HG02610 (cell line): ENCODE results near the gene CNGB1.
"Not testable (repeated sequence)": the region's sequence is repeated elsewhere in the genome, so short reads cannot be mapped to it uniquely, and the experiment has no call there.

Experiments used
- ATAC-seq: cut with Tn5 transposase; IDR thresholded peaks from one replicate; pipeline ENCODE4 v1.9.1; 2021; ENCODE audit warnings: mild to moderate bottlenecking, moderate library complexity; ENCODE audit not compliant: unreplicated experiment

Gene CNGB1

DNA sequence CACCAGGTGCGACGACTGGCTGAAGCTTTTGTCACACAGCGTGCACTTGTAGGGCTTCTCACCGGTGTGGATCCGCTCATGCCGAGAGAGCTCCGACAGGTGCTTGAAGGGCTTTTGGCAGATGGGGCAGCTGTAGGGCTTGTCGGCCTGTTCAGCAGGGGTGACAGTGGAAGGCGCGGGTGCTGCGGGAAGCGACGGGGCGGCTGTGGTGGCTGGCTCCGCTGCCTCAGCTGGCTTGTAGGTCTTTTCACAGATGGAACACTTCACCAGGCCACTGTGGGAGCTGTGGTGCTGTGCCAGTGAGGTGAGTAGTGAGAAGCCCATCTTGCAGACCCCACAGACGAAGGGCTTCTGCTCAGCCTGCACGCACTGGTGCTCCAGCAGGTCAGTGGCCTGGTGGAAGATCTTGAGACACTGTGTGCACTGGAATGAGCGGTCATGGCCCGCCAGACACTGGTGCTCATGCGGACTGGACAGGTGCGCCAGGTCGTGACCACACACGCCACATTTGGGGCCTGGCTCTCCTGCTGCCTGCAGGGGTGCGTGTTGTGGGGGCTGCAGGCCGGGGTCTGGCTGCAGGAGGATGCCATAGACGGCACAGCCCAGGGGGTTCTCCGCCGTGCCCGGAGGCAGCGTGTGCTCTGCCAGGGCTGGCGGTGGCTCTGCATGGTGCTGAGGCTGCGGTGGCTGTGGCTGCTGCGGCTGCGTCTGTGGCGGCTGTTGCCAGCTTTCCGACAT lies 26.8 kb upstream of the CNGB1 start:
- no peak for ATAC-seq

DNA sequence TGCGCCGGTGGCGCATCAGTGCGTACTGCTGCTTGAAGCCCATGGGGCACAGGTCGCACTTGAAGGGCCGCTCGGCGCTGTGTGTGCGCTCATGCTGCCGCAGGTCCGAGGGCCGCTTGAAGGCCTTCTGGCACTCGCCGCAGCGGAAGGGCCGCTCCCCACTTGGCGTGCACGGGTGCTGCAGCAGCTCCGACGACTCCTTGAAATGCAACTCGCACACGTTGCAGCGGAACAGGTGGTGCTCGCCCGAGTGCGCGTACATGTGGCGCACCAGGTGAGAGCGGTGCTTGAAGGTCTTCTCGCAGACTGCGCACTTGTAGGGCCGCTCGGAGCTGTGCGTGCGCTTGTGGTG lies 26.2 kb upstream of the CNGB1 start:
- ATAC-seq: no peak

DNA sequence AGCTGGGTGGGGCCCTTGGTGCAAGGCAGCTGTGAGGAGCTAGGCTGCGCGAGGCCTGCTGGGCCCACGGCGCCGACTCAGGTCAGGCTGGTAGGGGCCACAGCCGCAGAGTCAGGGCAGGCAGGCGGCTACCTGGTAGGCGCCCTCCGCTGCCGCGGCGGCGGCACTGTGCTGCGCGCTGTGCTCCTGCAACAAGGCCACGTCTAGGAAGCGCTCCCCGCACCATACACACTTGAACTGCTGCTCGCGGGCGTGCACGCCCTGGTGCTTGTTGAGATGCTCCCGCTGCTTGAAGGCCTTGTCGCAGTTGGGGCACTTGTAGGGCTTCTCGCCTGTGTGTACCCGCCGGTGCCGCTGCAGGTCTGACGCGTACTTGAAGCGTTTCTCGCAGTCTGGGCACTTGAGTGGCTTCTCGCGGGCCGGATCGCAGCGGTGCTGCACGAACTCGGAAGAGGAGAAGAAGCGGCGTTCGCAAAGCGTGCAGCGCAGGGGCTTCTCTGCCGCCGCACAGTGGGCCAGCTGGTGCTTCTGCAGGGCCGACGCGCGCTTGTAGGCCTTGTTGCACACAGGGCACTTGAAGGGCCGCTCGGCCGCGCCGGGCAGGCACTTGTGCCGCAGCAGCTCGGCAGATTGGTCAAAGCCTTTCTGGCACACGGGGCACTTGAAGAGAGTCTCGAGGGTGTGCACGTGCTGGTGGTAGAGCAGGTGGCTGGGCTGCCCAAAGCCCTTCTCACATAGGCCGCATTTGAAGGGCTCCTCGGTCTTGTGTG lies 25.7 kb upstream of the CNGB1 start:
- no peak for ATAC-seq

DNA sequence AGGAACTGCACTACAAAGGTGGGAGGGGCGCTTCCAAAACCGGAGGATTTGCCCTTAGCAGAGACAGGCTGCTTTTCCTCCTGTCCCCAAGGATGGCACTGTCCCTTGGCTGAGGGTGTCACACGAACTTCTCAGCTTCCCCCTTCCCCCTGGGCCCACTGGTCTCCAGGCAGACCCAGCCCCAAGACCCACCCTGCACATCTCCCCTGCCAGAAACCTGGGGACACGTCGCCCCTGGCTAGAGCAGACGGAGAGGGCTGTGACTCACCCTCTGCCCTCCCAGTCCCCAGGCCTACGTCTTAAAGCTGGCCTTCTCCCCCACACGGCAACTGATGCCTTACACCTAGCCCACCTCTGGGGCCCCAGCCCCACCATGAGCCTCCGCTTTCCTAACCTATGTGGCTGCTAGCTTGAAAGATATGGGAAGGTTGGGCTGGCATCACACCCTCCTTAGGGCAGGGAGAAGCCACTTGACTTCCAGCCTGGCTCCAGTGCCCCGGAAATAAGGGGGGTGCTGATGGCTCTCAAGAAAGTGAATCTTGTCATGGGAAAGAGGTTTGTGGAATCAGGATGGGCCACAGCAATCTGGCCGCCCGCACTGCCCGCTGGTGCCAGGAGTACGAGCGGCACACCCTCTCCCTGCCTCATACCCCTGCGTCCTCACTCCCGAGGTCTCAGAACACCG lies 24.9 kb upstream of the CNGB1 start:
- ATAC-seq: no peak

DNA sequence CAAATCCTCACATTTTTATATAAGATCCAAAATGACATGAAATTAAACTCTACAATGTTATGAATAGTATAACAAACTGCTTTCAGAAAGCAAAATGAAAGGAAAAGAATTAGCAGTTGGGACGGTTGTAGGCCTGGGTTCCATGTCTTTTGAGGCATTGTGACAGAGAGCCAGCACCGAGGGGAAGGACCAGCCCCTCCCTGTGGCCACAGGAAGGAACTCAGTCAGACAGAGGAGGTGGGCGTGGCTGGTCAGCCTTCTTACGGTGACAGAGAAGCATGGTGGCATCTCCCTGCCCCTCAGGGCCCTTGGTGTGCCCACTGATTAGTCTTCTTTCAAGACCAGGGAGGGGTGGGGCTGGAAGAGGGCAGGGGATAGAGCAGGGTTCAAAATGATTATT lies 23.9 kb upstream of the CNGB1 start:
- ATAC-seq: no peak

DNA sequence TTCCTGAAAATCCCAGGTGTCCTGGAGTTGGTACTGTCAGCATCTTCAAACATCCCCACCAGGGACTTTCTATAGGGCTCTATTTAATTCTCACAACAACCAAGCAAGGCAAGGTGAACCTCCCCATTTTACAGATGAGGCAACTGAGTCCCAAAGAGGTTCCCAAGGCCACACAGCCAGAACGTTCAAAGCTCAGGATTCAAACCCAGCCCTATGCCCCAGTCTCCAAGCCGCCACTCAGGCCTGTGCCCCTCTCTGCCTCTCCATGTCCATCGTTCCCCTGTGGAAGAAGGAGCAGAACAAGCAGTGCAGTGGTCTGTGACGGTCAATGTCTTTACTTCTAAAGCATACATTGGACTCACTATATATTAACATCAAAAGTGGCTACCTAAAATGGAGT lies 23.4 kb upstream of the CNGB1 start:
- no peak for ATAC-seq

DNA sequence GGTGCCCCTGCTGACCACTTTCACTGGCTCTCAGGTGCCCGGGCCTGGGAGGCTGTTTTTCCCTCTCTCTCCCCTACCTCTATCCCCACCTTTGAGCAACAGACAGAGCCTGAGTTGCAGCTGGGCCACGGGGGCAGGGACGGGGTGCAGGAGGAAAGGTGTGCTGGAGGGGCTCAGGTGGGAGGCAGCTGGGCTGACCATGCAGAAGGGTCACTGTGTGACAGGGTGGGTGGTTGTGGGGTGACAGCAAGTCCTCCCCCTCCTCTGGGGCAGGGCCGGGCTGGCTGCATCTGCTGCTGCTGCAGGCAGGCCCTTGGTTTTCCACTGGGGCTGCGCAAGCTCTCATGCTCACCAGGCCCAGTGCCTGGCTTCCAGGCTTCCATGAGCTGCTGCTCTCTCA lies 23.0 kb upstream of the CNGB1 start:
- ATAC-seq: no peak

DNA sequence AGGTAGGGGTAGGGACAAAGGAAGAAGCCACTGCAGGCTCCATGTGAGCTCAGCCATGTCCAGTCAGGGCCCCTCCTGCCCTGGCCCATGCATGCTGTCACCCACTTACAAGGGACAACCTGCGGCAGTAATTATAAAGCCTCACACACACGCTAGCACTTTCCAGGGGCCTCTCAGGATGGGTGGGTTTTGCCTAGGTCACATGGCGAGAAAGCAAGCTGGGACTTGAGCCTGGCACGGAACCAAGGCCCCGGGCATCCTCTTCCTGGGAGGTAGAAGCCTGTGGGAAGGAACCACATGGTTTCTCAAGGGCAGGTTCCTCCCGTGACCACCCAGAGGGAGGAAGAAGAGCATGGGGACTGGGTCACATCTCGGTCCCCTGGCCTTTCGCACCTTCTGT lies 22.5 kb upstream of the CNGB1 start:
- no peak for ATAC-seq

DNA sequence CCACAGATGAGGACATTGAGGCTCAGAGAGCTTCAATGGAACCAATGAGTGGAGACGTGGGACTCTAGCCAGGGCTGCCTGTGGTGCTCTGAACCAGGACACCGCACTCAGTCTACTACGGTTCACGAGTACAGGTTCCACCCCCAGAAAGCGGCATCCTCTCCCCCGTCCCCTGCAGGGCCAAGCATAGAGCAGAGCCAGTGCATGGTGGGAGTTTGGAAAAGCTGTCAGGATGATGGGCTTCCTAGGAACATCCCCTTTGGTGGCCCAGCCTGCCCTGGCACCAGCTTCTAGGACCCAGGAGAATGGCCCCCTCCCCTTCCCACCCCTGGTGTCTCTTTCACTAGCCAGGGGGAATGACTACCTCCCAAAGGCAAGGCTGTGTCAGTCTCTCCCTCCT lies 21.2 kb upstream of the CNGB1 start:
- ATAC-seq: no peak

DNA sequence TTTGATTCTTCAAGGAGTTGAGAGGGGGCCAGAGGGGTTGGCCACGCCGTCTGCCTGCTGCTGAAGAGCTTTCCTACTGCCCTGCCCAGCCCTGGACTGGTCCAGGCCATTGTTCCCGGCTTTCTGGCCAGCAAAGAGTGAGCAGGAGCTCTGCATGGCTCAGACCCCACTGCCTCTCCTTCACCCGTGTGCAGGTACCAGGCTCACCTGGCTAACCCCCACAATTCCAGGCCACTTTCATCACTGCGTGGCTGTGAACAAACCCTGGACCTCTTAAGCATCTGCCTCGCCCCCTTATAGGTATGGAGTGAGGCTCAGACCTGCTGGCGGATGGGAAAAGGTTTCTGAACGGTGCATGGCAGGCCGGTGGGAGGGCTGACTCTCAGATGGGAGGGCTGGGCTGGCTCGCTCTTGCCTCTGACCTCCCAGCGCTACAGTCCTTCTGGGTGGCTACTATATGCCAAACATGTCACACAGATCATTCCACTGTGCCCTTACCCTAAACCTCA lies 20.7 kb upstream of the CNGB1 start:
- ATAC-seq: no peak

DNA sequence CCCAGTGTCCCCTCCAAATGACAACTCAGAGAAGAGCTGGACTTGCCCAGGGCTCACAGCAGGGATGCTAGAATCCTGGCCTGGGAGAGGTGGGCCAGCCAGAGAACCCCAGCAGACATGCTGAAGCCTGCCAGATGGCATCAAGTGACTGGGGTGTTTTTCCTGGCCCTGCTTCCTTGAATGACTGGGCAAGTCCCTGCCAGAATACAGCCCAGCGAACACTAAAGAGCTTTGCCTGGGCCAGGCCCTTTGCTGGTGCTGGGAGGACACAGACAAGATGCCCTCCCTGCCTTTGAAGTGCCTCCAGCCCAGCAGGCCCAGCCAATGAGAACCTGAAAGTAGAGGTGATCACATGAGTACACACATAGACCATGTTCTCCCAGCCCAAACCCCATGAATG lies 18.0 kb upstream of the CNGB1 start:
- ATAC-seq: no peak

DNA sequence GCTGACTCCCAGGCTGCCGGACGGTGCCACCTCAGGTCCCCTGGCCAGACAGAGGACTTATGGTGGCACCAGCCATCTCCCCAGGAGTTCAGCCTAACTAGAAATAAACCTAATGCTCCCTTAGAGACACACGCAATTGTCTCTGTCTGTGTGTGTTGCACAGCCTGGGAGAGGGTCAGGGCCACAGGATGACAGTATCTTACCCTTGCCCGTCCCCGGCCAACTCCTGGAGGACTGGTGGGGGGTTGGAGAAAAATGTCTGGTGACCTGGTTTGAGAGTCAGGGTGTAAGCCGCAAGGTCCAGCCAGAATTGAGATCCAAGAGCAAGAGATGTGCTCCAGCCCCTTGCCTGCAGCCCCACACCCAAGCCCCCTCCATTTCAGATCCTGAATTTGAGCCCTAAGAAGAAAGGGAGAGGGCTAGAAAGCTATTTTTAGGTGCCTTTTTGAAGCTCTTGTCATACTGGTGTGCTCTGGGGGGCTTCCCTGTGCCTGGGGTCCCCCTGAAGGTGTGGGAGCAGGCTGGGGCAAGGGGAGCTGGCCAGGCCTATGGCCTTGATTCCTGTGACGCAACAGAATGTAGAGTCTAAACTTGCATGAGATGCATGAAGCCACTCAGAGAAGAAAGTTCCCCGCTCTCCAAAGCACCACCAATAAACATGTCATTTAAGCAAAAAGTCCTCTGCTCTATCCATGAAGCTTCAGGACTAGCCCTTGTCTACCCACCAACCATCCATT lies 16.7 kb upstream of the CNGB1 start:
- ATAC-seq: no peak

DNA sequence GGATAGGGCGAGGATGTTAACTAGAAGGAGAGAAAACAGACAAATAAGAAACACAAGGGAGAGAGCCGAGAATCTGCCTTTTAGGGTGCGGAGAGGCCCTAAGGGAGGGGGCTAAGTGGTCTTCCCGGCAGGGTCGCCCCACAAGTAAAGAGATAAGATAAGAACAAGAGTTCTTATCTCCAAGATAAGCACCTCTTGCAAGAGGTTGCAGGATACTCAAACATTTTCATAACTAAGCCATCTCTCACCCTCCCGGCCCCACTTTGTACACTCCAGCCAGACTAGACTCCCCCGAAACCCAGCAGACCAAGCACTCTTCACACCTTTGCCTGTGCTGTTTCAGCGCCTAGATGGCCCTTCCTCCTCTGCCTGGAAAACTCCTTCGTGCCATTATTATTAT lies 15.3 kb upstream of the CNGB1 start:
- no peak for ATAC-seq

DNA sequence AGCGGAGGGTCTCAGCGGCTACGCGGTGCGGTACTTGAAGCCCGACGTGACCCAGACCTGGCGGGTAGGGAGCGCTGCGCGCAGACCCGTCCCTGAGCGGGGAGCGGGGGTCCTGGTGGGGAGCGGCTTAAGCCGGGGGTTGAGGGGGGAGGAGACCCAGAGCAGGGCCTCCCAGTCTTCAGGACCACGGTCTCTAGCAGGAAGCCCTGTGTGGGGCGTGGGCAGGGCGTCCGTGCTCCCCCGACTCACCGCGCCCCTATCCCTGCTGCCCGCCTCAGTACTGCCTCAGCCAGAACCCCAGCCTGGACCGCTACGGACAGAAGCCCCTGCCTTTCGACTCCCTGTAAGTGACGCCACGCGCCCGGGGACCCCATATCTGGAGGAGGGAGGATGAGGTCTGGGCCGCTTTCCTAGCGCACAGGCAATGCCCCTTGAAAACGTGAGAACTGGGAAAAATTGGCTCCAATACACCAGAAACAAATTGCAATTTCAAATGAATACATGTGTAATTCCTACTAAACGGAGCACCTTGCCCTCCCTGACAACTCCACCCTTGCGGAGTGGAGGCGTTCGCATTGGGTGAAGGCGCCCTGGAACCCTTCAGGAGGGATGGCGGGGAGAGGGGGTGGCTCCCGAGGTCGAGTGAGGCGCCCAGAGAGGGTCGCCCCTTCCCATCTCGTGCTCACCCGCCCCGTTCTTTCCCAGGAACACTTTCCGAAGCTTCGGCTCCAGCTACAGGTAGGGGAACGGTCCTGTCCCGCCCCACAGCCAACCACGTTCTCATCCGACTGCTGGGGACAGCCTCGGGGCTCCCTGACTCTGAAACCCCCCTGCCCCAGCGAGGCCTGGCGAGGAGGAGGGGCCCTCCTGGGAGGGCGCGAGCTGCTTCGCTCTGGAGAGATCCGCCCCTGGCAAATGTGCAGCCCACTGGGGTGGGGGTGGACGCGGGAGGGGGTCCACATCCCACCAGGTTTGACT lies 14.6 kb upstream of the CNGB1 start:
- no peak for ATAC-seq

DNA sequence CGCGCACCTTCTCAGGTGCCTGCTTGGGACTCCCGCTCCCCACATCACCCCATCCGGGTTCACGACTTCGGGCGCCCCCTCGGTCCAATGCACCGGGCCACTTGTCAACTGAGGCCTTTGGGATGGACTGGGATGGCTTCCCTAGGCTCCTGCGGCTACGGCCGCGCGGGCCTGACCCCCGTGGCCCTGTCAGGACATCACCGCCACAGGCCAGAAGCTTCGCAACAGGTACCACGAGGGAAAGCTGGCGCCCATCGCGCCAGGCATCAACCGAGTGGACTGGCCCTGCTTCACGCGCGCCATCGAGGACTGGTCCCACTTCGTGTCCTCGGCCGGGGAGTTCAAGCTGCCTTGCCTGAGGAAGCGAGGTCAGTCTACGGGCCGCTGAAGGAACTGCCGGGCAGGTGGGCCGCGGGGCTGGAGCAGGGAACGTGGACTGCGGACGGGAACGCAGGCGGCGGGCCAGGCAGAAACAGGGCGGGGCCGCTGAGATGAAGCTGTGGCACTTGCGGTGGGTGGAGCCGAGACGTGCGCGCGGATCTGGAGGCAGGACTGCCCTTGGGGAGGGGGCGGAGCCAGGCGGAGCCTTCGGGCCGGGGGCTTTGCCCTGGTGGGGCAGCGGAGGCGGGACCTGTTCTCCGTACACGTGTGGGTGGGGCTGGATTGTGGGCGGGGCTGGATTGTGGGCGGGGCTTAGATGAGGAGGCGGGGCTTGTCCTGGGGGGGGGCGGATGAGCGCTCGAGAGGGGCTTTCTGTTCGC lies 13.7 kb upstream of the CNGB1 start:
- ATAC-seq: peak; percentile 64

DNA sequence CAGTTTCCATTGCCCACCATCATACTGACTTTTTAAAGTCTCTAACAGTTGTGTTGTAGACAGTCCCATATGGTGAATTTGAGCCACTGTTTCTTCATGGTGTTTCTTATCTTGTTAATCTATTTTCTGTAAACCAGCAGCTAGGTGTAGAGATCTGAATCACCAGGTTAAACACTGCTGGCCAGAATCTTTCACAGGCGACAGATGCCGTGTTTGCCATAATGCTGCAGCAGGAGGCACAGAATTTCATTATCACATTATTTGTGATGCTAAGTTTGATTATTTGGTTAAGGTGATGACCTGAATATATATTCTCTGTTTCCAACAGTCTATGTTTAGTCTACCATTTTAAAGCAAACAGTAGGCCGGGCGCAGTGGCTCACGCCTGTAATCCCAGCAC lies 11.5 kb upstream of the CNGB1 start:
- ATAC-seq: no peak

DNA sequence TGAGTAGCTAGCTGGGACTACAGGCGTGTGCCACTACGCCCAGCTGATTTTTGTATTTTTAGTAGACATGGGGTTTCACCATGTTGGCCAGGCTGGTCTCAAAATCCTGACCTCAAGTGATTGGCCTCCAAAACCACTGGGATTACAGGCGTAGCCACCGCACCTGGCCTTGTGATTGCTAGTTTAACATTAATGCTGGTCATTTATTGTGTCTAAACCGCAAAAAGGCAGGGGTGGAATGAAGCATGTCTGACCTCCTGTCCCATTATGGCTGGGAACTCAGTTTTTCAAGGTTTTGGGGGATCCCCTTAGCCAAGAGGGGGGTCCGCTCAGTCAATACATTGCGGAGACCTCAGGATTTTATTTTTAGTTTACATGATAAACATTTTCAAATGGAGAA lies 10.7 kb upstream of the CNGB1 start:
- ATAC-seq: no peak

DNA sequence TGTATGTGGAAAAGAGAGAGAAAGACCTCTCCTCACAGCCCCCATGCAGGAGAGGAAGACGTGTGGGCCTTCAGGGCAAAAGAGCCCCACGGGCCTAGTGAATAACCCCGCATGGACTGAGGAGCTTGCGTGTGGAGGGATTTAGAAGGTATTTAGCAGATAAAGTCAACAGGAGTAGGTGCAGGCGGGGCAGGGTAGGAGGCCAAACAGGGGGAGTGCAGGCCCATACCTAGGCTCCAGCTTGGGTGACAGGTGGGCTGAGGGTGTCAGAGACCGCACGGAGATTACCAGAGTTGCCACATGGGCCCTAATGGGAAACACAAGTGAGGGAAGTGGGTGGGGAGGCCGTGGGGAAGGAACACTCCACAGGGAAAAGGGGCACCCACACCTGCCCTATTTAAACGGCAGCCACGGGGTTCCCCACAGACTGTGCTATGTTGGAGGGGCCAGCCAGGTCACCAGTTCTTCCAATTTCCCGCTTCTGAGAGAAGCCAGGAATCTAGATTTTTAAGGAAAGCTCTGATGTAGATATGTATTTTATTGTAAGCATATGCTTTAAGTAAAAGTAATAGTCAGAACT lies 8.2 kb upstream of the CNGB1 start:
- no peak for ATAC-seq

DNA sequence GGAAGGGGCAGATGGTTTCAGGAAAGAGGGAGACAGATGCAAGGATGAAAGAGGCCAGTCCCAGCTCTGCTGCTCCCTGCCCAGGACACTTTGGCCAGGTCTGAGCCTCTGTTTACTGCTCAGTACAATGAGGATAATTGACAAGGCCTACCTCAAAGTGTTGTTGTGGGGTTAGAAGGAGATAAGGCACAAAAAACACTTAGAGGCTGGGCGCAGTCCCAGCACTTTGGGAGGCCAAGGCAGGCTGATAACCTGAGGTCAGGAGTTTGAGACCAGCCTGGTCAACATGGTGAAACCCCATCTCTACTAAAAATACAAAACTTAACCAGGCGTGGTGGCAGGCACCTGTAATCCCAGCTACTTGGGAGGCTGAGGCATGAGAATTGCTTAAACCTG lies 7.1 kb upstream of the CNGB1 start:
- ATAC-seq: not testable (repeated sequence)
